ENCODE measurements around the gene UBE2H.
"Not testable (repeated sequence)": the region's sequence is repeated elsewhere in the genome, so short reads cannot be mapped to it uniquely, and the experiment has no call there.

Gene UBE2H

GRCh38 chr7:129907122-129907736 is 45.5 kb downstream of the UBE2H start:
- no peak for DNase-seq

- DNase-seq: no peak
These were observed 46.1 kb downstream of the UBE2H start for GRCh38 chr7:129906700-129907099.

GRCh38 chr7:129903935-129904334 is 48.8 kb downstream of the UBE2H start:
- DNase-seq: no peak

GRCh38 chr7:129902788-129903422 is 49.9 kb downstream of the UBE2H start:
- DNase-seq: no peak

- DNase-seq: no peak
These were observed 54.1 kb downstream of the UBE2H start for GRCh38 chr7:129898502-129899160.

GRCh38 chr7:129898007-129898406 is 54.8 kb downstream of the UBE2H start:
- no peak for DNase-seq

GRCh38 chr7:129896568-129897382 is 56.0 kb downstream of the UBE2H start:
- no peak for DNase-seq

GRCh38 chr7:129894184-129894583 is 58.6 kb downstream of the UBE2H start:
- DNase-seq: not testable (repeated sequence)

GRCh38 chr7:129890090-129890489 is 62.7 kb downstream of the UBE2H start:
- DNase-seq: no peak

GRCh38 chr7:129889133-129889844 is 63.5 kb downstream of the UBE2H start:
- no peak for DNase-seq

GRCh38 chr7:129887865-129888264 is 64.9 kb downstream of the UBE2H start:
- no peak for DNase-seq

GRCh38 chr7:129886818-129887186 is 66.0 kb downstream of the UBE2H start:
- DNase-seq: no peak

- DNase-seq: no peak
These were observed 66.5 kb downstream of the UBE2H start for GRCh38 chr7:129886167-129886817.

- DNase-seq: no peak
These were observed 68.3 kb downstream of the UBE2H start for GRCh38 chr7:129884495-129884894.

GRCh38 chr7:129883151-129883550 is 69.6 kb downstream of the UBE2H start:
- no peak for DNase-seq

GRCh38 chr7:129882531-129882930 is 70.2 kb downstream of the UBE2H start:
- DNase-seq: no peak

- no peak for DNase-seq
These were observed 75.5 kb downstream of the UBE2H start for GRCh38 chr7:129877146-129877792.

GRCh38 chr7:129875745-129876411 is 76.9 kb downstream of the UBE2H start:
- DNase-seq: no peak

- no peak for DNase-seq
These were observed 77.6 kb downstream of the UBE2H start for GRCh38 chr7:129875160-129875559.

- DNase-seq: no peak
These were observed 78.0 kb downstream of the UBE2H start for GRCh38 chr7:129874722-129875121.

- DNase-seq: peak; percentile 48
These were observed 80.7 kb downstream of the UBE2H start for GRCh38 chr7:129872054-129872453.

Data from activated CD4-positive, alpha-beta T cell treated with anti-CD3 and anti-CD28 coated beads for 48 hours (primary cell).